Prostate gland (tissue), 2 donors: ENCODE data around the gene ERVFRD-1.

Source experiments
- POLR2AphosphoS5 ChIP-seq: sonication (generic); formaldehyde crosslinking; IDR thresholded peaks from one replicate; pipeline ENCODE4 v1.6.1; 2017; ENCODE audit warnings: antibody characterized with exemption
- TF ChIP-seq, protein P1 (sequence below), 4 experiments: fragments of 200-600 bp in 2 of 4; fragments of 450-650 bp in 2 of 4; sonication (generic) in 2 of 4; IDR thresholded peaks; 1 replicate in 3 of 4; 2 replicates in 1 of 4; pipeline ENCODE4 v1.5.1; 2016 to 2019; ENCODE audit warnings: antibody characterized with exemption in 4 of 4, mild to moderate bottlenecking in 2 of 4, moderate library complexity in 2 of 4

DNA sequence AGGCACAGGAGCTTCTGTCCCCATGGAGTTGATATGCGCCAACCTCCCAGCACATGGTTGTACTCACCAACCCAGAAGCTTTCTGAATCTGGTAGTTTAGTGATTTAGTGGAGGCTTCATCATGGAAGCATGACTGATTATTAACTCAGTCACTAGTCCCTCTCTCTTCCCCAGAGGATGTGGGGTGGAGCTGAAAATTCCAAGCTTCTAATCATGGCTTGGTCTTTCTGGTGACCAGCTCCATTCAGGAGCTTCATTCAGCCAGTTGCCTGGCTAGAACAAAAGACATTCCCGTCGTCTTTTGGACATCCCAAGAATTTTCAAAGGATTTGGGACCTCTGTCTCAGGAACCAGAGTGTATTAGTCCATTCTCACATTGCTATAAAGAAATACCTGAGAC, 31.2 kb downstream of the ERVFRD-1 start:
- TF ChIP-seq, protein P1, sequence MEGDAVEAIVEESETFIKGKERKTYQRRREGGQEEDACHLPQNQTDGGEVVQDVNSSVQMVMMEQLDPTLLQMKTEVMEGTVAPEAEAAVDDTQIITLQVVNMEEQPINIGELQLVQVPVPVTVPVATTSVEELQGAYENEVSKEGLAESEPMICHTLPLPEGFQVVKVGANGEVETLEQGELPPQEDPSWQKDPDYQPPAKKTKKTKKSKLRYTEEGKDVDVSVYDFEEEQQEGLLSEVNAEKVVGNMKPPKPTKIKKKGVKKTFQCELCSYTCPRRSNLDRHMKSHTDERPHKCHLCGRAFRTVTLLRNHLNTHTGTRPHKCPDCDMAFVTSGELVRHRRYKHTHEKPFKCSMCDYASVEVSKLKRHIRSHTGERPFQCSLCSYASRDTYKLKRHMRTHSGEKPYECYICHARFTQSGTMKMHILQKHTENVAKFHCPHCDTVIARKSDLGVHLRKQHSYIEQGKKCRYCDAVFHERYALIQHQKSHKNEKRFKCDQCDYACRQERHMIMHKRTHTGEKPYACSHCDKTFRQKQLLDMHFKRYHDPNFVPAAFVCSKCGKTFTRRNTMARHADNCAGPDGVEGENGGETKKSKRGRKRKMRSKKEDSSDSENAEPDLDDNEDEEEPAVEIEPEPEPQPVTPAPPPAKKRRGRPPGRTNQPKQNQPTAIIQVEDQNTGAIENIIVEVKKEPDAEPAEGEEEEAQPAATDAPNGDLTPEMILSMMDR (IDR thresholded peaks at IDR 0.05) = no peak
- no peak for TF ChIP-seq POLR2AphosphoS5
